ENCODE data around the gene CKMT1A.
"Not testable (repeated sequence)": the region's sequence is repeated elsewhere in the genome, so short reads cannot be mapped to it uniquely, and the experiment has no call there.

CKMT1A gene

DNA sequence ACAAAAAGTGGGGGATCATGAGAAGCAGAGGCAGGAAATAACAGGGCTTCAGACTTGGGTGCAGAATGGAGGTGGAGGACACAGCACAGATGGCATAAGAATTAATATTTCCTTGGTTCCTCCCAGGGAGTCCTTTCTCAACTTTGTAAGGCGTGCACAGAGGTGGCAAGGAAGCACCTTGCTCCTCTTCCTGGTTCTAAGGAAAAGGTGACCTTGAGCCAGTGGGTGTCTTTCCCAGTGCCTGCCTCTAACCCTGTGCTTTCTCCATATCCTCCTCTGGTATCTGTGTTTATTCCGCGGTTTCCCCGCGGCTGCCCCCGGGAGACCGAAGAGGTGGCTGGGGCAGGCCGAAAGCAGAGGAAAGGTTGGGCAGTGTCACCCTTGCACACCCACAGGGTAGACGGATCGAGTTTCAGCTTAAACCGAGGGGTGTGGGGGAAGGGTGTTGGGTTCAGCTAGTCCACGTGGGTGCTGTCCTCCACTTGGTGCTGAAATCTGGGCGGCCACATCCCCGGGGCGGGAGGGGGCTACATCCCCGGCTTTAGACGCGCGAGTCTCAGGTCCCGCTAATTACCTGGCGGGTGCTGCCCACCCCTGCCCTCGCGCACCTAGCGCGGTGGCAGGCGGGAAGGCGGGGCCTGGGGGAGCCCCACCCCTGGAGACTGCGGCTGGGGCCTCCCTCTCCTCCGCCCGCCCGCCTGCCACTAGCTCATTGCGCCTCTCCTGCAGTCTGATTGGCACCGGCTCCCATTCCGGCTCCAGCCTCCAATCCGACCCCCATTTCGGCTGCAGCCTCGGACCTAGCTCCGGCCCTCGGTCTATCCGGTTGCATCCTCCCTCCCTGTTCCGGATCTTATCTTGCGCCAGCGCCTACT is at the start of gene CKMT1A:
Gene CKMT1A, plus strand, starts transcription at position 712 of the 875 bp plus-strand sequence. CDS start 192 bp downstream, outside the sequence.
- not testable (repeated sequence) for DNase-seq (ENCODE audit: low spot score)

DNA sequence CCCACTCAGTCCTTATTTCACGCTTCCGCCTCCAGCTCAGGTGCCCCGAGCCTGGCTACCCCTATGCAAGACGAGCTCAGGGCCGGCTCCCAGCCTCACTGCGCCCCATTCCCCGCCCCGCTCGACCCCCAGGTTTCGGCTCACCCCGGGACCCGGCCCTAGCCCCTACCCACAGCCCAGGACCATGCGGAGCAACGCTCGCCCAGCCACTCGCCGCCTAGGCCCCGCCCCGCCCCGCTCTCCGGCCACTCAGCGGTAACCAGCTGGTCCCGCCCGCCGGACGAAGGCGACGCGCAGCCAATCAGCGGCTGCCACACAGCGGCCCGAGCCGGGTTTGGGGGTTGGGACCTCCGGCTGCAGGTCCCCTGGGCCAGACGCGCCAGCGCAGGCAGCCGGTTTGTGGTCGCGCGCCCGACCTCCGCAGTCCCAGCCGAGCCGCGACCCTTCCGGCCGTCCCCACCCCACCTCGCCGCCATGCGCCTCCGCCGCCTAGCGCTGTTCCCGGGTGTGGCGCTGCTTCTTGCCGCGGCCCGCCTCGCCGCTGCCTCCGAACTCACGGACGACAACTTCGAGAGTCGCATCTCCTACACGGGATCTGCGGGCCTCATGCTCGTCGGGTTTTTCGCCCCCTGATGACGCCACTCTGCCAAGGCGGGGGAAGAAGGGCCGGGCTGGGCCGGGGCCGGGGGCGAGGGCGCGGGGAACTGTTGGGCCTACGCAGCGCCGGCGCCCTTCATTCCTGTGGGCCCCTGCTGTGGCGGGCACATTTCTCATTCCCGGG is 44.8 kb upstream of the CKMT1A start, which contains the start of gene CATSPER2:
Gene CATSPER2, minus strand, starts transcription at position 196 of the 781 bp plus-strand sequence. CDS start 783 bp downstream, outside the sequence.
- DNase-seq (ENCODE audit: low spot score) = no peak

DNA sequence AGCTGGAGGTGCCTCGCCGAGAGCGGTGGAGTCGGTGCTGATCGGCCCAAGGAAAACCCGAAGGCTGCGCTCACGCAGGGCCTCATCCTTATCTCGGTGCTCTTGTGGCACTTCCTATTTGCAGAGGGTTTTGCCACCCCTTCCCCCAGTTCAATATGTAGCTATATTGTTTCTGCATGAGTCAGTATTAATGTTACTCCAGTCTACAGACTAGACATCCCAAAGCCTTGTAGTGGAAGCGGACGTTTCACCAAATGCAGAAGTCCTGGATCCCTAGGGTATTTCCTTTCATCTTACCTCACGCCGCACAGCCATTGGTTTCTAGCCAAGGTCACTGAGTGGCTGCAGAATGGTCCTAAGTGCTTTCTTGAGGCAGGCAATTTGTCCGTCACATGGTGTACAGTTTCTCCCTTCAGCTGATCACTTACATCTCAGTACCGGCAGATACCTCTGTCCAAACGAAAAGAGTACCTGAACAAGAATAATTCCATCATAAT is 44.2 kb upstream of the CKMT1A start:
- not testable (repeated sequence) for DNase-seq (ENCODE audit: low spot score)

DNA sequence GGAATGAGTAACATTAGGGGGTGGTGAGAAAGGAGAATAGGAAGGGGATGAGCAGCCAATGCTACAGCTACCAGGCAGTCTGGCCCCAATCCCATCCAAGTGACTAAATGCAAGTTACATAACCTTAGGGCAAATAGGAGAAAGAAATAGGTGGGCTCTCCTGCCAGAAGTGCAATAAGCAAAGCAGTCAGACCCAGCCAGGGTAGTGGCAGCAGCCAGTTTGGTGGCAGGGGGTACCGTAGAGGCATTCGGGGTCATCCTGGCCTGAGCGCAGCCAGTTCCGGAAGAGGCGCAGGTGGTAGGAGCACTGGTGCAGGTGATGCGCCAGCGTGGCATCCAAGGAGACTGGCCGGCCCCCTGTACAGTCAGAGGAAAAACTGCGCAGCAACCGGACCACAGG is 33.9 kb upstream of the CKMT1A start:
- not testable (repeated sequence) for DNase-seq (ENCODE audit: low spot score)

DNA sequence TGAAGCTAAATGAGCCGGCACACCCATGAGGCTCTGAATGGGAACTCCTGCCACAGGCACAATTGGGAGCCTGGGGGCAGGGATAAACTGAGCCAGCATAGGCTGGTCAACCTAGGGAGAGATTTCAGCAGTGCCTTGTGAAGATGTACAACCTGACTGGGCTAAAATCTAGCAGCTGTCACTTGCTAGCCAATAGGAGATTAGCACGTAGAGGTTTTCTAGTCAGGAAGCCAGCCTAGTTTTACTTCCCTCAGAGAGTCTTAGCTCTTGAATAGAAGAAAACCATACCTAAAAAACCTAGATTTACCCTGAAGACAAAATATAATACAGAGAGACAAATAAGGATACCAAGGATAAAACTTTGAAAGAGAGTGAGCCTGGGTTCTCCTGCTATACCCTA is 31.4 kb upstream of the CKMT1A start:
- not testable (repeated sequence) for DNase-seq (ENCODE audit: low spot score)

DNA sequence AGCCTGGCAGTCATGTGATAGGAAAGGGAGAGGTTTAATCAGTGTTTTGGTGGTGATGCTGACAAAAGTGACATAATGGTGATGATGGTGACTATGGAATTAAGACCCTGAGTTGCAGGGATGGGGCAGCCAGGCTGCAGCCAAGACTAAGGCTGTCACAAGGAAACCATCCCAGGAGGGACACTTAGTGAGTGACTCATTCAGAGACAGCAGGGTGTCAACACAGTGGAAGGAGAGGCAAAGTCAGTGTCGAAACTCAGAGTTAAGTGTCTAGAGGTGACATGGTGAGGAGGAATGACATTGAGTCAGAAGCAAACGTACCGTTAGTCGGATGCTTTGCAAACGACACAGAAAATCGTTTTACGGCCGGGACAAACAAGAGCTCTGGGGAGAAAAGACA is 30.3 kb upstream of the CKMT1A start:
- not testable (repeated sequence) for DNase-seq (ENCODE audit: low spot score)

DNA sequence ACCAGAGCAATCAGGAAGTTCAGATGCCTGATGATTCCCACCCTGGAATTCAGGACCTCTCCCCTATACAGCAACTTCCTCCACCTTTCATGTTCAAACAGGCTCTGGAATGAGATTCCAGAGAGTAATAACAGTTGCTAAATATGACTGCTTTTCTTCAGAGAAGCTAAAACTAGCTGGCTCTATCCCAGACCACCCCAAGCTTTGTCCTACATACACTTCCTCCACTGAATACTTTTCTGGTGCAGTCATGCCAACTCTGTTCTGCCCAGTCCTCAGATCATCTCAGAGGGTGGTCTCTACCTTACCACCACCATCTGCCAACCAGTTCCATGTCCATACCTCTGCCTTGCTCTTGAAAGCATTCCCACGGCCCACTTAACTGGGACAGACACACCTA is 27.5 kb upstream of the CKMT1A start:
- DNase-seq (ENCODE audit: low spot score) = not testable (repeated sequence)

DNA sequence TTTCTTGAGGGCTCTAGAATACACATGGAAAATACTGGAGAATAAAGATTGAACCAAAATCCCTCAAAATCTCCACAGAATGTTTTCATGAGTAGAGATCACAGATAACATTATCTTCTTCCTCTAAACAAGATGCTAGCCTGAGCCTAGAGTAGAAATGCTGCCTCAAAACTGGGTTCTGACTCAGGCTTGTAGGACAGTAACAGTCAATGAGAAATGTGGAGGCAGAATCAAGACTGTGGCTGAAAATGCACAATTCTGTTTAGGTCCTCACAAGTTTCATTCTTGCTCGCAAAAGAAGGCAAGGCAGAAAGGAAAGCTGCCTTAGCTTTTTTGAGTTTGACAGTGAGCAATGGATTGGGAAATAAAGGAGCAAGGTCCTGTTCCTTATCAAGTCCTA is 19.5 kb upstream of the CKMT1A start:
- not testable (repeated sequence) for DNase-seq (ENCODE audit: low spot score)

DNA sequence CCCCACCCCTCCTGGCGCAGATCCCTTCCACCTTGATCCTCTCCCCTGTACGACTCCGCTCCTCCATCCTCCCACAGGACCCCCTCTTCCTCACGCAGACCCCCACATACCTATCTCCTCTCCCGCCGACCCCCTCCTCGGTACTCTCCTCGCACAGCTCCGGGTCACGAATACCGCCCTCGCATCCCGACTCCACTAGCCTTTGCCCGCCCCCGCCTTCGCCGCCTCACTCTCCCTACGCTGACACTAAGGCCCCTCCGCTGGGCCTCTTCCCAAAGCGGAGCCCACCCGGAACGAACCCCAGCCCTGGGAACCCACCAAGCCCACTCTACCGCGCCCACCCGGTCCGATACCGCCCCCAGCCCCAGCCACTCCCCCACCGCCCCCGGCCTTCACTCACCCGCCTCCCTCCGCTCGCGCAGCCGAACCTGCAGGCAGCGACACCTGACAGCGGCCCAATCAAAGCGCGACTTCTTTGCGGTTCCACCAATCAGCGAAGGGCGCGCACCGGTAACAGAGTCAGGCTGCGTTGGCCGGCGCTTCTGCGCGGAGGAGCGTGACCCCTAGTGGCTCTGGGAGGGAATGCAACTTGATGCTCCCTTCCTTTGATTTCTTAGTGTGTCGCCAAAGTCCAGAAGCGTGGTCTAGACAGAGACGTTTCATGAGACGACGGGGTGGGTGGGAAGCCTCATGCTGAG is 3.9 kb upstream of the CKMT1A start:
- not testable (repeated sequence) for DNase-seq (ENCODE audit: low spot score)

DNA sequence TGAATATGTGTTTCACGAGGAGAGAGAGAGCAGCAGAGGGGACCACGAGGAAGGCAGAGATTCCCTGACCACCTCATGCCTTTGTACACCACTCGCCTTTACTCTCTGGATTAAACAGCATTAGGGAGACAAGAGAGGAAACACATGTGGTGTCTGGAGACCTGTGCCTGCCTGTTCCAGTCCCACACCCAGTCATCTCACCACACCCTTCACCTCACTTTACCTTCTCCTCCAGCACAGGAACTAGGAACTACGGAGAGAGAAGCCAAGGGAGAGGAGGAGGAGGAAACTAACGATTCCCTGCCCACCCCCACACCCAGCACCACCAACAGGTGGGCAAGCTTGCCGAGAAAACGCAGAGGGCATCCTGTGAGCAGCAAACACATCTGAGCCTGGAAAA is 980 bp upstream of the CKMT1A start:
- DNase-seq (ENCODE audit: low spot score) = not testable (repeated sequence)

DNA sequence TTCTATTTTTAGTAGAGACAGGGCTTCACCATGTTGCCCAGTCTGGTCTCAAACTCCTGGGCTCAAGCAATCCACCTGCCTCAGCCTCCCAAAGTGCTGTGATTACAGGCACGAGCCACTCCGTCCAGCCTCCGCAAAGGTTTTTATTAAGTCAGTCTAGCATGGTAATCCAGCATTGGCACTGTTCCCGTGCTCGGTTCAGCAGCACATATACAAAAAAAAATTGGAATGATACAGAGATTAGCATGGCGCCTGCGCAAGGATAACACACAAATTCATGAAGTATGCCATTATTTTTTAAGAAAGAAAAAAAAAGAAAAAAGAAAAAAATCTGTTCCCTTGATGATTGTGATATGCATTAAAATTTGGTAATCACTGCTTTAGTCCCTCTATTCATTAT is 8.5 kb downstream of the CKMT1A start:
- DNase-seq (ENCODE audit: low spot score) = no peak

DNA sequence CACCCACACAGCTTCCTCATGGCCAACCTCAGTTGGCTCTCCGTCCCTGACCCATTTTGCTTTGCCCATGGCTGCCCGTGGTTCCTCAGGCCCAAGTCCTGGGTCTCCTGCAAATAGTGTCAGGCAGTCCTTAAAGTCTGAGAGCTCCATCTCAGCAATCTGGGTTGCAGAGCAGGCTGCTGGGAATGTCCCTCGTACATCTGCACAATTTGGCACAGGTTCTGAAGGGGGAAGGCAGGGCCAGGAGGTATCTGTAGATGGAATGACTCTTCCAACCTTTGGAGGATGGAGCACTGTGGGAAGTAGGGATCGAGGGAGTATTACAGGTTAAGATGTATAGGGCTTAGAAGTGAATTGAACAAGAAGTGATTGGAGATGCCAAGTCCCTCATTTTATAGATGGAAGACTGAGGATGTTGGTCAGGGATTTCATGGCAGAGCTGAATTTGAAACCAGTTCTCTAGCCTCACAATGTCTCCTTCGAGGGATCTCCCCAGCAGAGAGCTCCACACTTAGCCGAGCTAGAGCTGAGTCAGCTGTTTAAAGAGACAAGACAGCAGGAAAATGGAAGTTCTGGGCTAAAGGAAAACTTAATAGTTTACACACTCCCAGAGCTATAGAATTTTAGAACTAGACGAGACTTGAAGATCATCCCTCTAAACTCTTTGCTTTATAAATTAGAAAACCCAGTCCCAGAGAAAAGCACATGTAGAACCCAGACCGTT is 9.2 kb downstream of the CKMT1A start:
- no peak for DNase-seq (ENCODE audit: low spot score)

DNA sequence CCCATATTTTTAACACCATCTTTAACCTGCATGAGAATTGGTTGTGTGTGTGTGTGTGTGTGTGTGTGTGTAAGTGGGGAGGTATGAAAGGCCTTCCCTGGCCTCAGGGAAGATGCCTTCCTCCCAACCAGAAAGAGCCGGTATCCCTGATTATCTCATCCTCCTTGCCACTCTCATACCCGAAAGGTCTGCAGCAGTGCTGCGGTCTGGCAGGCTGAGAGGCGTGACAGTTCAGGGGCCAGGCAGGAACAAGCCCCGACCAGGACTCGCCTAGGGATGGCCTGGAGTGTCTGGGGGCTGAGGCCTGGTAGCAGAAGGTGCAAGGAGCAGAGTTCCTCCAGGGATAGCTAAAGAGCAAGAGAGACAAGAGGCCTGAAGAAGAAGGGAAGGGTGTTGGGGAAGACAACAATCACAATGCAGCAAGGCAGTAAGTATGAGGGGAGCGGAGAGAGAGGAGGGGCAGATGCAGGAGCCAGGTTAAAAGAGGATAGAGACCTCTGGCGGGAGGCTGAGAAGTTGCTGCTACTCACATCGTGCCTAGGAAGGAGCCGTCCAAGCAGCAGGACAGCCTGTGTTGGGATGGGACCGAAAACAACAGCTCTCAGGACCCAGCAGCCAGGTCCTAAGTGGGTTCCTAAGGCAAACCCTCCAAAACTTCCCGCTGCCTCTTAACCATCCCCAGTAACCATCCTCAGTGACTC is 16.9 kb downstream of the CKMT1A start:
- not testable (repeated sequence) for DNase-seq (ENCODE audit: low spot score)

DNA sequence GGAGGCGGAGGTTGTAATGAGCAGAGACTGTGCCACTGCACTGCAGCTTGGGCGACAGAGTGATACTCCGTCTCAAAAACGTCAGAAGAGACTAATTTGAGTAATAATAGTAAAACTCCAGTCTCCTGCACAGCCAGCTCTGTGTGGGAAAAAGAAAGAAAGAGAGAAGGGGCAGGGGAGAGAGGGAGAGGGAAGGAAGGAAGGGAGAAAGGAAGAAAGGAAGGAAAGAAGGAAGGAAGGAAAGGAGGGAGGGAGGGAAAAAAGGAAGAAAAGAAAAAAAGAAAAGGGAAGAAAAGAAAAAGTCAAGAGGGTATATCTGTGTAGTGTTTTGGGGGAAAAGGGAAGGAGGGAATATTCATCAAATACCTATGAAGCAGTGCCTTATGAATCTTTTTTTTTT is 29.5 kb downstream of the CKMT1A start:
- no peak for DNase-seq (ENCODE audit: low spot score)

DNA sequence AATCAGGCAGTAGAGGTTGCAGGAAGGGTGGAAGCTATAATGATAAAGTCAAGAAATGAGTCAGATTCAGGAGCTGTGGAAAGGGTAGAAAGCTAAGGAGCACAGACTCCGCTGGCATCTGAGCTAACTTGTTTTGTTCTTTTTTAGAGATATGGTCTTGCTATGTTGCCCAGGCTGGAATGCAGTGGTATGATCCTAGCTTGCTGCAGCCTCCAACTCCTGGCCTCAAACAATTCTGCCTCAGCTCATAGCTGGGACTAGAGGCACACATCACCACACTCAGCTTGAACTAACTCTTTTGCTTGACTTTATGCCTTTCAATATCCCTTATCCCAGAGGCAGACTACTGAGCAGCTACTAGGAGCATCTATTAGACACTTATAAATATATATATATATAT is 32.6 kb downstream of the CKMT1A start:
- DNase-seq (ENCODE audit: low spot score) = not testable (repeated sequence)

DNA sequence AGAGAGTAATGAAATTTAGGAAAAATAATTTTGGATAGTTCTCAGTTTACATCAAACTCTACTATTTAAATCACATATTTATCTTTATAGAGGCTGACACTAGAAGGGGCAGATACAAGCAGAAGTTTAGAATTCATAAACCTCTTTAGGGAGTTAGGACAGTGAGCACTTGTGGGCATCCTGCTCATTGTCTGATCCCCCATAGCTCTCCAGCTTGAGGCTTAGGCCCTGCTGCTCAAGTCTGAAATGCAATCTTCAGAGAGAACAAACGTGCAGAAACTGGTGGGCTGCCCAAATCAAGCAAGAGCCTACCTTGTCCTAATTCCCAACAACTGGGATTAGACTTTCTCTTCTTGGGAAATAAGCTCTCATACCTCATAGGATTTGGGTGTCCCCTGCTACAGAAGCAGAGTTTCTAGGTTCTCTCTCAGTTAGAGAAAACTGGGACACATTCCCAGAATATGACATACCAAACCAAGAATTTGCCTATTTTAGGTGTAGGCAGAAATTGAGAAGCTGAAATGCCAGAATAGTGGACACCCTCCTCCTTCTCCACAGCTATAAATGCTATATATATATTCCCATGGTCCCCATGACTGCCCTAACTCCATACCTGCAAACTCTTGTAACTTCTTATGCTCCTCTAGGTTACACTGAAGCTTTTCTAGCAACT is 34.5 kb downstream of the CKMT1A start:
- not testable (repeated sequence) for DNase-seq (ENCODE audit: low spot score)

DNA sequence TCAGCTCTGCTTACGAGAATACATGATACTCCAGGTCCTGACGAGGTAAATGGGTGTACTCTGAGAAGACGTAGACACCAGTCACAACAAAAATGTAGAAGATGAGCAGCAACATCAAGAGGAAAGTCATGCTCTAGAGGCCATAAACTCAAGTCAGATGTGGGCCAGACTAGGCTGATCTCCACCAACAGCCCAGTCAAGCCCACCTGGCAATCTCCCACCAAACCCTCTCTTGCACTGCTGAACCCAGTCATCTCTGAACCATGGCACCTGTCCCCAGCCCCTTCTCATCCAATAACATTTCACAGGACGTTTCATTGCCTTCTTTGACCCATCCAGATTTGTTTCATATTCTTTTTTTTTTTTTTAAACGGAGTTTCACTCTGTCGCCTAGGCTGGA is 41.8 kb downstream of the CKMT1A start:
- no peak for DNase-seq (ENCODE audit: low spot score)

DNA sequence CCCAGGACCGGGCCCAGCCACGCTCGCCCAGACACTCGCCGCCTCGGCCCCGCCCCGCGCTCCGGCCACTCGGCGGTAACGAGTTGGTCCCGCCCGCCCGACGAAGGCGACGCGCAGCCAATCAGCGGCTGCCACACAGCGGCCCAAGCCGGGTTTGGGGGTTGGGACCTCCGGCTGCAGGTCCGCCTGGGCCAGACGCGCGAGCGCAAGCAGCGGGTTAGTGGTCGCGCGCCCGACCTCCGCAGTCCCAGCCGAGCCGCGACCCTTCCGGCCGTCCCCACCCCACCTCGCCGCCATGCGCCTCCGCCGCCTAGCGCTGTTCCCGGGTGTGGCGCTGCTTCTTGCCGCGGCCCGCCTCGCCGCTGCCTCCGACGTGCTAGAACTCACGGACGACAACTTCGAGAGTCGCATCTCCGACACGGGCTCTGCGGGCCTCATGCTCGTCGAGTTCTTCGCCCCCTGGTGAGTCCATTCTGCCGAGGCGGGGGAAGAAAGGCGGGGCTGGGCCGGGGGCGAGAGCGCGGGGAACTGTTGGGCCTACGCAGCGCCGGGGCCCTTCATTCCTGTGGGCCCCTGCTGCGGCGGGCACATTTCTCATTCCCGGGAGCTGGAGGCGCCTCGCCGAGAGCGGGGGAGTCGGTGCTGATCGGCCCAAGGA is 52.7 kb downstream of the CKMT1A start, which contains the start of gene PDIA3:
Gene PDIA3, plus strand, starts transcription at position 194 of the 658 bp plus-strand sequence. Its CDS starts 102 bp downstream, at position 296.
- DNase-seq (ENCODE audit: low spot score) = peak; percentile 80

DNA sequence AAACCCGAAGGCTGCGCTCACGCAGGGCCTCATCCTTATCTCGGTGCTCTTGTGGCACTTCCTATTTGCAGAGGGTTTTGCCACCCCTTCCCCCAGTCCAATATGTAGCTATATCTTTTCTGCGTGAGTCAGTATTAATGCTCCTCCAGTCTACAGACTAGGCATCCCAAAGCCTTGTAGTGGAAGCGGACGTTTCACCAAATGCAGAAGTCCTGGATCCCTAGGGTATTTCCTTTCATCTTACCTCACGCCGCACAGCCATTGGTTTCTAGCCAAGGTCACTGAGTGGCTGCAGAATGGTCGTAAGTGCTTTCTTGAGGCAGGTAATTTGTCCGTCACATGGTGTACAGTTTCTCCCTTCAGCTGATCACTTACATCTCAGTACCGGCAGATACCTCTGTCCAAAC is 53.2 kb downstream of the CKMT1A start:
- DNase-seq (ENCODE audit: low spot score) = not testable (repeated sequence)
